ENCODE data around the gene NFIA. TPM values are rescaled to one million over a fixed set of nuclear protein-coding genes. Genes with fewer than 3 reads are reported as not detected.
"Not testable (repeated sequence)": the region's sequence is repeated elsewhere in the genome, so short reads cannot be mapped to it uniquely, and the experiment has no call there.

NFIA gene
- total RNA-seq, 4 donors from 2014 or later: 134 to 183 (median 148) TPM

- TF ChIP-seq POLR2AphosphoS5 (IDR thresholded peaks at IDR 0.05) (peak in 1 of 2 donors; percentile 12), POLR2A (IDR thresholded peaks at IDR 0.05; ENCODE audit: low read depth) (no peak)
- DNase-seq (ENCODE audit: extremely low spot score): peak; percentile 64
- WGBS: 54% methylated on average over 6 of the region's 7 CpGs
- Histone ChIP-seq H3K4me3 (peak overlapping the region in 2 of 4 donors; percentile 4 to 13), H3K27ac (replicated peaks in 1 of 4) (peak overlapping the region; percentile 48 to 66 (median 54)), H3K36me3 (no peaks in the 10 kb centered on the region), H3K4me1 (peaks cover 32 to 69% (median 66%) of the 10 kb centered on the region in 4 donors), H3K27me3 (no peaks in the 10 kb centered on the region), H3K9me3 (no peaks in the 10 kb centered on the region)
- intact Hi-C loops (cut with DNase I): no loop called here
These were observed 194.8 kb downstream of the NFIA start for GRCh38 chr1:61277121-61277690.

GRCh38 chr1:61278503-61278902, 196.1 kb downstream of the NFIA start:
- H3K36me3 ChIP-seq; intact Hi-C loops (cut with DNase I); H3K4me3 ChIP-seq; H3K9me3 ChIP-seq; H3K27me3 ChIP-seq: not testable (repeated sequence)
- DNase-seq (ENCODE audit: extremely low spot score): peak; percentile 72
- peak in 1 of 2 donors; percentile 48 for TF ChIP-seq POLR2AphosphoS5 (IDR thresholded peaks at IDR 0.05)
- WGBS: 82% methylated on average over 8 of the region's 8 CpGs
- Histone ChIP-seq H3K4me1 (peaks cover 23 to 63% (median 56%) of the 10 kb centered on the region in 4 donors), H3K27ac (replicated peaks in 1 of 4) (peak overlapping the region; percentile 48 to 66 (median 54))

- H3K4me1 ChIP-seq: peaks cover 21 to 62% (median 52%) of the 10 kb centered on the region in 4 donors
- DNase-seq (ENCODE audit: extremely low spot score): no peak
- no peaks in the 10 kb centered on the region for H3K27me3 ChIP-seq
- H3K27ac ChIP-seq (replicated peaks in 1 of 4): peak overlapping the region in 3 of 4 donors; percentile 48 to 66 (median 51)
- no peak overlapping the region for H3K4me3 ChIP-seq
- 73% methylated on average over 1 of the region's 1 CpG for WGBS
- H3K36me3 ChIP-seq: no peaks in the 10 kb centered on the region
- TF ChIP-seq POLR2A (IDR thresholded peaks at IDR 0.05; ENCODE audit: low read depth): no peak
- no peak for TF ChIP-seq CTCF (IDR thresholded peaks at IDR 0.05)
- TF ChIP-seq POLR2AphosphoS5 (IDR thresholded peaks at IDR 0.05): no peak
- TF ChIP-seq EP300 (IDR thresholded peaks at IDR 0.05): no peak
- intact Hi-C loops (cut with DNase I): no loop called here
- H3K9me3 ChIP-seq: no peaks in the 10 kb centered on the region
These were observed 196.6 kb downstream of the NFIA start for GRCh38 chr1:61278966-61279365.

GRCh38 chr1:61279570-61279969, 197.2 kb downstream of the NFIA start:
- intact Hi-C loops (cut with DNase I): no loop called here
- H3K27ac ChIP-seq (replicated peaks in 1 of 4): peak overlapping the region; percentile 34 to 66 (median 42)
- no peak for TF ChIP-seq EP300 (IDR thresholded peaks at IDR 0.05)
- TF ChIP-seq POLR2A (IDR thresholded peaks at IDR 0.05; ENCODE audit: low read depth): no peak
- no peak for TF ChIP-seq POLR2AphosphoS5 (IDR thresholded peaks at IDR 0.05)
- TF ChIP-seq CTCF (IDR thresholded peaks at IDR 0.05): no peak

GRCh38 chr1:61280452-61280851, 198.1 kb downstream of the NFIA start:
- Histone ChIP-seq H3K4me1 (peaks cover 21 to 63% (median 49%) of the 10 kb centered on the region in 4 donors), H3K36me3 (no peaks in the 10 kb centered on the region), H3K27me3 (no peaks in the 10 kb centered on the region), H3K4me3 (no peak overlapping the region), H3K27ac (replicated peaks in 1 of 4) (peak overlapping the region in 3 of 4 donors; percentile 20 to 66 (median 48)), H3K9me3 (no peaks in the 10 kb centered on the region)
- 77% methylated on average over 5 of the region's 5 CpGs for WGBS
- no peak for DNase-seq (ENCODE audit: extremely low spot score)
- intact Hi-C loops (cut with DNase I): no loop called here
- TF ChIP-seq POLR2AphosphoS5 (IDR thresholded peaks at IDR 0.05) (no peak), CTCF (IDR thresholded peaks at IDR 0.05) (no peak), EP300 (IDR thresholded peaks at IDR 0.05) (no peak), POLR2A (IDR thresholded peaks at IDR 0.05; ENCODE audit: low read depth) (no peak)

More at GRCh38 chr1:61279570-61279969, 197.2 kb downstream of the NFIA start:
- Histone ChIP-seq H3K27me3 (no peaks in the 10 kb centered on the region), H3K4me1 (peaks cover 21 to 62% (median 48%) of the 10 kb centered on the region in 4 donors), H3K4me3 (no peak overlapping the region), H3K9me3 (no peaks in the 10 kb centered on the region), H3K36me3 (no peaks in the 10 kb centered on the region)
- WGBS: 64% methylated on average over 4 of the region's 4 CpGs
- peak; percentile 82 for DNase-seq (ENCODE audit: extremely low spot score)

All from esophagus muscularis mucosa (tissue), 4 donors.